Activated T-helper 1 cell treated with anti-CD3 and anti-CD28 coated beads, Interleukin-2, amount 50 U/mL, for 16 hours (primary cell): Measurements from ENCODE around the gene LCN1.
"Not testable (repeated sequence)": the region's sequence is repeated elsewhere in the genome, so short reads cannot be mapped to it uniquely, and the experiment has no call there.

Experiments
- DNase-seq, 2 donors: peaks; one replicate each; pipeline ENCODE4 v3.0.0-alpha.2; 2020; ENCODE audit warnings: low read depth in 1 of 2, low spot score in 1 of 2

Gene LCN1

GRCh38 chr9:135522137-135522877 is 1.1 kb downstream of the LCN1 start:
- no peak for DNase-seq

DNA sequence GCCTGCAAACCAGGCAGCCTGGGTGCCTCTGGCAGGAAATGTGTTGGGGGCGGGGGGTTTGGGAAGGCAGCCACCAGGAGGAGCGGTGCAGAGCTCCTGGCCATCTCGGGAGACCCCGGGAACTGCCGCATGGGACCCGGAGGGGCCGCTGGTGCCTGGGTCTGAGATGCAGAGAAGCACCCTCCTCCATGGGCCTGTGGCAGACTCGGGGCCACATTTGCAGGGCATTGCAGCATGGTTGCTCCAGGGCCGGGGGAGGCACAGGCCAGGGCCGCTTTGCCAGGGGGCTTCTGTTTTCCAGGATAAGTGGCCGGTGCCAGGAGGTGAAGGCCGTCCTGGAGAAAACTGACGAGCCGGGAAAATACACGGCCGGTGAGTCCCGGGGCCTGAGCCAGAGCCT is 1.7 kb downstream of the LCN1 start:
- no peak for DNase-seq

- DNase-seq: no peak
These were observed 2.4 kb downstream of the LCN1 start for GRCh38 chr9:135523521-135524129.

DNA sequence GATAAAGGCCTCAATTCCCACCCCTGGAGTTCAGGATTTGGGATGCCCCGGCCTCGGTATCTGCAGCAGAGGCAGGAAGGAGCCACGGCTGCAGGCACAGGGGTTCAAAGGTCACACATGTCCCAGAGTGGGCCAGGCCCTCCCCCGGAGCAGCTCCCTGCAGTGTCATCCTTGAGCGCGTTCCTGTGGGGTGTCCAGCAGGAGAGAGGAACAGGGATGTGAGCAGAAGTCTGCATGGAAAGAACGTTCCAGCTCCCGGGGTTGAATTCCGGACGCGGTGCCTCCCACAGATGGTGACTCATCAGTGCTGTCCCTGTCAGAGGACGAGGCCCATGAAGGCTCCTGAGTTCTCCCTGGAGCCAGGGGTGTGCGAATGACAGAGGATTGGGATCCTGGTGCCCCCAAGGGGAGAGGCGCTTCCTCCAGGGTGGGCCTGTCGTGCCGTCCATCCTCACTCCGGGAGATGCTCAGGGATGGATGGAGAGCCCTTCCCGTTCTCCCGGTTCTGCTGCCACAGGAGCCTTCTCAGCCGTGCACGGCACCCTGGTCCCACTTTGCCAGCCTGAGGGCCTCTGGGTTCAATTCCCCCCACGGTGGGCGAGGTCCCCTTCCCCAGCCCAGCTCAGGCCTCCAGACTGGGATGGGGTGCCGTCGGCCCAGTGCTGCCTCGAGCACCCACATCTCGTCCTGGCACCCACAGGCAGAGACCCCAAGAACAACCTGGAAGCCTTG is 3.1 kb downstream of the LCN1 start:
- no peak for DNase-seq

GRCh38 chr9:135525241-135526088 is 4.2 kb downstream of the LCN1 start:
- no peak for DNase-seq

DNA sequence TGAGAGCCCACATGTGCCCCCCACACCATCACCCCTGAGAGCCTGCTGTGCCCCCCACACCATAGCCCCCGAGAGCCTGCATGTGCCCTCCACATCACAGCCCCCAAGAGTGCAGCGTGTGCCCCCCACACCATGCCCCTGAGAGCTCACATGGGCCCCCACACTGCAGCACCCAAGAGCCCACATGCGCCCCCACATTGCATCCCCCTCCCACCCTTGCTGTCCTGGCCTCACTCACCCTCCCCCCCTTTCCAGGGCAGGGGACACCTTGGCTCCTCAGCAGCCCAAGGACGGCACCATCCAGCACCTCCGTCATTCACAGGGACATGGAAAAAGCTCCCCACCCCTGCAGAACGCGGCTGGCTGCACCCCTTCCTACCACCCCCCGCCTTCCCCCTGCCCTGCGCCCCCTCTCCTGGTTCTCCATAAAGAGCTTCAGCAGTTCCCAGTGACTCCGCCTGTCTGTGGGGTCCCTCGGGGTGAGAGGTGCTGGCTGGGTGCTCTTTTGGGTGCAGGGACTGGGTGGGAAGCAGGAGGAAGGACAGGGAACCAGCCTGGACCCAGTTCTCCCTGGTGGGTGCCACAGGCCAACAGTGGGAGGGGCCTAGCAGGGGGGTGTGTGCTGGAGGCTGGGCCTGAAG is 5.0 kb downstream of the LCN1 start:
- no peak for DNase-seq

DNA sequence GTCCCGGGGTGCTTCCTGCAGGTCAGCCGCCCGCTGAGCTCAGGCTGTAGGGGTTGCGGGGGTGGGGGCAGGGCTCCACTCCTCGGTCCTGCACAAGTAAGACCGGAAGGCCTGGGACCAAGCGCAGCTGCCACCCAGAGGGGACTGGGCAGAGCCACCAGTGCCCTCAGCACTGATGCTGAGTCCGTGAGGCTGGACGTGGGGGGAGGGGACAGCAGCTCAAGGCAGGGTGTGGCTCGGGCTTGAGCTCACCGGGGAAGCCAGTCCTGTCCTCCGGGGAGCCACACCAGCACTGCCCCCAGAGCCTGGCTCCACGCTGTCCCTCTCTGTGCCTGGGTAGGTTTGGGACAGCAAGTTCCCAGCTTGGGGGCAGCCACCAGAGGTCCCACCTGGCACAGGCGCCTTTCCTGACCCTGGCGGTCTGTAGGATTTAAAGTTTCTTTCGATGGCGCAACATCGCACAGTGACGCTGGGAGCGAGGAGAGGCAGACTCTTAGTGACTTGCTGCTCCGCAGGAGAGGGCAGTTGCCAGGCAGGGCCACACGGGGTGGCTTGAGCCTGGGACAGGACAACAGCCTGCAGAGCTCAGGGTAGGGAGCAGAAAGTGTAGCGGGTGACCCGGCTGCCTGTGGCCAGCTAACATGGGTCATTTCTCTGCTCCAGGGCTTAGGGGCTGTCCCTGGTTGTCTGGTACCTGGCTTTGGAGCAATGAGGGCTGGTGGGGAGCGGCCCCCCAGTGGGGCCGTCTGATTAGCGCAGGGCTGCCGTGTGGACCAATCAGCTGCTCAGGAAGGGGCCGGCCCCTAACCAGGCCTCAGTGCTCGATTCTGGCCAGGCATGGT is 5.7 kb downstream of the LCN1 start:
- DNase-seq: no peak

DNA sequence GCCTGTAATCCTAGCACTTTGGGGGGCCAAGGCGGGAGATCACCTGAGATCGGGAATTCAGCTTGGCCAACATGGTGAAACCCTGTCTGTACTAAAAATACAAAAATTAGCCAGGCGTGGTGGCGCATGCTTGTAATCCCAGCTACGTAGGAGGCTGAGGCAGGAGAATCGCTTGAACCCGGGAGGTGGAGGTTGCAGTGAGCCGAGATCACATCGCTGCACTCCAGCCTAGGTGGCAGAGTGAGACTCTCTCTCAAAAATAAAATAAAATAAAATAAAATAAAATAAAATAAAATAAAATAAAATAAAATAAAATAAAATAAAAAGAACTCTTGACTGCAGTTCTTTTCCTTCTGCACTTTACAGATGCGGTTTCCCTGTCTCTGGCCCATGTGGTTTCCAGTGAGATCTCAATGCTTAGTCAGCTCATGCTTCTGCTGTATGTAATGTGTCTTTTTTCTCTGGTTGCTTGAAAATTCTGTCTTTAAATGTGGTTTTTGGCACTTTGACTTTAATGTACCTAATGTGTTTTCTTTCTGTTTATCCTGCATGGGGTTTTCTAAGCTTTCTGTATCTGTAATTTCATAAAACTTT is 7.7 kb downstream of the LCN1 start:
- DNase-seq: not testable (repeated sequence)

DNA sequence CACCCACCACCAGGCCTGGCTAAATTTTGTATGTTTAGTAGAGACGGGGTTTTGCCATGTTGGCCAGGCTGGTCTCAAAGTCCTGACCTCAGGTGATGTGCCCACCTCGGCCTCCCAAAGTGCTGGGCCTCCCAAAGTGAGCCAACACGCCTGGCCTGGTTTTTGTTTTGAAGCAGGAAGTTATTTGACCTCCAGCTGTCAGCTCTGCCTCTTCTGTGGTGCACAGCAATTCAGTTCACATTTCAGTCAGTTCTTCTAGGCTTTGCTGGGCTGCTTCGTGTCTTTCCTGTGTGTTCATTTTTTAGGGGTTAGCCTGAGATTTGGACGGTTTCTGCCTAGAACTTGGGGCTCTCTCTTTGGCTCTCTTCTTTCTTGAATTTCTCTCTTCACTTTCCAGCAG is 8.9 kb downstream of the LCN1 start:
- no peak for DNase-seq

DNA sequence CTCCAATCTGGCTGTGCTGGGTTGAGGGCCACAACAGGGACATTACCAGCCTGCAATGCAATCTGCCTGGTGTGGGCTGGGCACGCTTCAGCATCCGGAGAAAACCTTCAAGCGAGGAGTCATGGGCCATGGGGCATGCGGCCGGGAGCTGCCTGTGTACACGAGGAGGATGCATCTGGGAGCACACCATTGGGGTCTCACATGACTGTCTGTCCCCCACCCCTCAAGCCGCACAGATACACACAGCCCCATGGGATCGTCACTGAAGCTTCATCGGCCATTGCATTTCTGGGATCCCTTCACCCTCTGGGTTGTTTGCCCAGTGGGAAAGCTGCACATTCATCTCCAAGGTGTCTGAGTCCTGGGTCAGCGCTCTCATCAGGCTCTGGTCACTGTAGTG is 9.9 kb downstream of the LCN1 start:
- DNase-seq: no peak

- no peak for DNase-seq
These were observed 11.9 kb downstream of the LCN1 start for GRCh38 chr9:135533113-135533512.

DNA sequence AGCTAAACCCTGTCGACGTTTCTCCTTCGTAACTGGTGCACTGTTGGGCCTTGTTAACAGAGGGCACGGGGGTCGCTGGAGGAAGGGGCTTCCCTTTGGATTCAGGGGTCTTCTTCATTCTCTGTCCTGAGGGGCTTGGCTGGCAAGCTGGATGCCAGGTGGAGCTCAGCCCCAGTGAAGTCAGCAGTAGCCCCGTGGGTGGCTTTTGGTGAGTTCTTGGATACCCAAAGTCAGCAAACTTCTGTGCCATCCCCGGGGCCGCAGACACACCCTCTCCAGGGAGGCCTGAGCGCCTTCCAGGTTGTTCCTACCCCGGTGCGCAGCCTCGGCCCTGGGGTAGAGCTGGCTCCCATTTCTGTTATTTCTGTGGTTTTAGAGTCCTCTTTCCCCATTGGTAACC is 12.4 kb downstream of the LCN1 start:
- DNase-seq: no peak

DNA sequence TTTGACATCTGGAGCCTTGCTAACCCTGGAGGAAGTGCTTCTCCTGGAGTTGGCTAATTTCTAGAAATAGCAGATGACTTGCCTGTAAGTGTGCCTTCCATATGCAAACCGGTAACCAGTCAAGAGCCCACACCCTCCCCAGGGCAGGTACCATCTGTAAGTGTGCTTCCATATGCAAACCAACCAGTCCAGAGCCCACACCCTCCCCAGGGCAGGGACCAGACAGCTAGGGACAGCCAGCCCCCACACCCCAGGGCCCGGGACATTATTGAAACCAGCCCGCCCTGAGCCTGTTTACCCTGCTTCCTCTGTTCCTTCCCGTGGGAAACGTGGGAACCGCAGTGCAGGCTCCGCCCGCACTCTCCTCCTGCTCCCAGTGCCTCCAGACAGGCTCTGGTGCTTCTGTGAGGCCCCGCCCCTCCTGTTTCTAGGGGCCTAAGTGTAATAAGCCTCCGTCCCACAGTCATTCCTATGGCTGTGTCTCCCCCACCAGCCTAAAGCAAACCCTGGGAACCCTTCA is 13.0 kb downstream of the LCN1 start:
- not testable (repeated sequence) for DNase-seq

GRCh38 chr9:135534826-135535225 is 13.6 kb downstream of the LCN1 start:
- DNase-seq: not testable (repeated sequence)

DNA sequence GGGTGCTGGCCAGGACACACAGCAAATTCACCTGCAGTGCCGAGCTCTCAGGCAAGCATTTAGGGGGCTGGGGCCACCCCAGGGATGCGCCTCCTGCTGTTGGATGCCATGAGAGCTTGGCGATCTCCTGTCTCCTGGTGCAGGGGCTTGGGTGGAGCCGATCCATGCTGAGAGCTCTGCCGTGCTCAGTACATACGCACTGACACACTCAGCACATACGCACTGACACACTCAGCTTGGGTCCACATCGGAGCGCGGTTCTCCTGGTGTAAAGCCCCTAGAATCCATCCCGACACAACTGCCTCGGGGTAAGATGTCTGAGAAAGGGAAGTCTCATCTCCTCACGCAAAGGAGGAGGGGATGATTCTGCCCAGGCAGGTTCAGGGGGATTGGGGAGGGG is 14.4 kb downstream of the LCN1 start:
- DNase-seq: not testable (repeated sequence)

DNA sequence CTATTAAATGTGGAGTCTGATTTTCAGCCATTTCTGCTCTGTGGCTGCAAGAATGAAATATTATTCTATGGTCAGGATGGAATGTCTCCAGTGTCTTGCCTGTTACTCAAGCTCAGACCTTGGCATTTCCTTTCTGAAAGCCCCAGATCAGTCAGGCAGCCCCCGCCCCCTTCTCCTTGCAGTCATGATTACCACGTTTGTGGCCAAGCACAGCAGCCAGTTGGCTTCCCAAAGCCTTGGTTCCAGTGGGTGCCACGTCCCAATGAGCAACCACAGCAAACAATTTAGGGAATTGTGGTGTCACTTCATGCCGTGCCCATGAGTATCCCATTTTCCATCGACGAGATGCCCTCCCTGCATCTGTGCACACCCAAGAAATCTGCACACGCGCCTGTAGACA is 15.0 kb downstream of the LCN1 start:
- no peak for DNase-seq

- DNase-seq: not testable (repeated sequence)
These were observed 22.1 kb downstream of the LCN1 start for GRCh38 chr9:135543262-135543894.

DNA sequence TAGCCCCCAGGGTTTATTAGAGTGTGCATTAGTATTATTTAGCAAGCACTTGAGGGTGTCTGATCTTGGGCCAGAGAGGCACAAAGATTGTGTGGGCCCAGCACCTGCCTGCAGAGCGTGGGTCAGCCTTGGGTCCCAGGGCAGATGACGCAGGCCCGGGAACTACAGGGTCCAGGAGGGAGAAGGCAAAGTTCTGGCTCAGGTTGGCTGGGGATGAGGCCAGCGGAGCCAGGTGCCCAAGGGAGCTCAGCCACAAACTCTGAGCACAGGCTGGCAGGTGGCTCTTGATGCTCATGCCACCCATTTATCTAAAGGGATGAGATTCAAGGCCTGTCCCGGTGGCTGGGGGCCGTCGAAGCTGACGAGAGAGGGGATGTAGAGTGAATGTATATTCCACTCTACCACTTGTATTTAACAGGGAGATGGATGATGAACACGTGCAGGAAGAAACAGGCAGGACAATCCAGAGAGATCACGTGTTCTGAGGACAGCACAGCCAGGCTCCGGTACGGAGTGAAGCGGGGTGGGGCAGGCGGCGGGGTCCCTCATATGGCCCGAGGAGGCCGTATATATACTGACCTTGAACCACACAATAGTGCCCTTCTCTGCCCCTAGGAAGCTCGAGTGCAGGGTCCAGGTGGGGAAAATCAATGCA is 23.9 kb downstream of the LCN1 start:
- DNase-seq: no peak
